Mucosa of descending colon (tissue), 3 donors: ENCODE data around the gene DSCAML1. TPM values are rescaled to one million over a fixed set of nuclear protein-coding genes. Genes with fewer than 3 reads are reported as not detected.

ENCODE experiments used
- ATAC-seq: fragments of 200-7000 bp; cut with Tn5 transposase; one replicate; pipeline ENCODE4 v1.9.1; 2020; ENCODE audit warnings: mild to moderate bottlenecking, moderate library complexity
- DNase-seq, 3 donors: peaks; one replicate each; pipeline ENCODE4 v3.0.0-alpha.2; 2020
- H3K36me3 ChIP-seq: fragments of 200-600 bp; one replicate; pipeline ENCODE4 v1.8.0; 2021; ENCODE audit warnings: low read depth, mild to moderate bottlenecking
- H3K4me1 ChIP-seq: fragments of 200-600 bp; one replicate; pipeline ENCODE4 v1.8.0; 2021; ENCODE audit warnings: low read depth, mild to moderate bottlenecking
- H3K4me3 ChIP-seq: fragments of 200-600 bp; one replicate; pipeline ENCODE4 v1.8.0; 2021; ENCODE audit warnings: mild to moderate bottlenecking
- H3K9me3 ChIP-seq: fragments of 200-600 bp; one replicate; pipeline ENCODE4 v1.8.0; 2021; ENCODE audit warnings: mild to moderate bottlenecking
- CTCF ChIP-seq: fragments of 200-600 bp; IDR thresholded peaks from one replicate; pipeline ENCODE4 v1.8.0; 2022; ENCODE audit warnings: antibody characterized with exemption, mild to moderate bottlenecking
- intact Hi-C, 2 donors: fragments of 100-400 bp; cut with DNase I in 1 of 2; cut with micrococcal nuclease in 1 of 2; formaldehyde crosslinking; loops; one replicate each; pipeline versions ENCODE4 v1.11.0 to v1.11.1; 2022; cut with DNase I, micrococcal nuclease
- total RNA-seq, 3 donors: library from RNA; stranded (reverse); fragmentation: NEBNext Ultra II Directional in 2 of 3; extraction: Animal tissue kit (Norgen Biotek cat#: 25700) in 2 of 3; gene quantifications; one replicate each; pipeline versions ENCODE4 v1.2.1 to v1.2.4, GENCODE V29; 2021 to 2023
- donor health status: DM: no; HTN: no; CAD: no; lungs with moderate emphysema.
- donor health status: DM: no; HTN: no; CAD: no.
- donor health status: DM: no; HTN: yes; CAD: no.

Gene DSCAML1
- total RNA-seq, 3 donors from 2014 or later: 5.0 to 5.5 (median 5.3) TPM

- ATAC-seq (peak; percentile 11), DNase-seq (no peak)
Observed at GRCh38 chr11:117724104-117724503, 72.9 kb downstream of the DSCAML1 start.

GRCh38 chr11:117723277-117724024 is 73.6 kb downstream of the DSCAML1 start:
- intact Hi-C loops: no loop called here
- peaks cover 10% of the 10 kb centered on the region for H3K4me1 ChIP-seq
- TF ChIP-seq CTCF: no peak
- DNase-seq (peak in 1 of 3 donors; percentile 64), ATAC-seq (peak; percentile 94)
- H3K36me3 ChIP-seq: no peaks in the 10 kb centered on the region
- no peak overlapping the region for H3K4me3 ChIP-seq
- H3K9me3 ChIP-seq: no peaks in the 10 kb centered on the region

More at GRCh38 chr11:117724104-117724503, 72.9 kb downstream of the DSCAML1 start:
- Histone ChIP-seq H3K9me3 (no peaks in the 10 kb centered on the region), H3K4me1 (peaks cover 10% of the 10 kb centered on the region), H3K36me3 (no peaks in the 10 kb centered on the region), H3K4me3 (no peak overlapping the region)
- intact Hi-C loops: no loop called here
- TF ChIP-seq CTCF: no peak

- H3K4me3 ChIP-seq: no peak overlapping the region
- no peaks in the 10 kb centered on the region for H3K36me3 ChIP-seq
- DNase-seq (no peak), ATAC-seq (no peak)
- intact Hi-C loops: no loop called here
- no peak for TF ChIP-seq CTCF
- peaks cover 10% of the 10 kb centered on the region for H3K4me1 ChIP-seq
- H3K9me3 ChIP-seq: no peaks in the 10 kb centered on the region
Observed at GRCh38 chr11:117722082-117722481, 74.9 kb downstream of the DSCAML1 start.

GRCh38 chr11:117720061-117720511 is 76.9 kb downstream of the DSCAML1 start:
- peaks cover 10% of the 10 kb centered on the region for H3K4me1 ChIP-seq
- intact Hi-C loops: no loop called here
- DNase-seq (no peak), ATAC-seq (no peak)
- no peak for TF ChIP-seq CTCF
- no peaks in the 10 kb centered on the region for H3K36me3 ChIP-seq
- no peak overlapping the region for H3K4me3 ChIP-seq
- H3K9me3 ChIP-seq: no peaks in the 10 kb centered on the region

GRCh38 chr11:117719480-117719879 is 77.5 kb downstream of the DSCAML1 start:
- Histone ChIP-seq H3K4me1 (peaks cover 10% of the 10 kb centered on the region), H3K4me3 (no peak overlapping the region), H3K36me3 (no peaks in the 10 kb centered on the region), H3K9me3 (no peaks in the 10 kb centered on the region)
- TF ChIP-seq CTCF: no peak
- no peak for DNase-seq
- no peak for ATAC-seq
- intact Hi-C loops: no loop called here
